Measurements from ENCODE around the gene KXD1.

GRCh38 chr19:18542941-18543813 lies 14.5 kb upstream of the KXD1 start, which contains the start of gene FKBP8:
- TF ChIP-seq CTCF (IDR thresholded peaks at IDR 0.05) (no peak), EP300 (IDR thresholded peaks at IDR 0.05) (no peak)
